Ectodermal cell (in vitro differentiated cells): ENCODE measurements around the gene PNPLA4.

Source experiments
- H3K27ac ChIP-seq: 2 replicates; pipeline ENCODE4 v1.7.0; 2013; ENCODE audit warnings: mild to moderate bottlenecking, low read depth, low read length; ENCODE audit not compliant: insufficient read depth, poor library complexity, severe bottlenecking
- H3K27me3 ChIP-seq: 2 replicates; pipeline ENCODE4 v1.7.0; 2013; ENCODE audit warnings: mild to moderate bottlenecking, low read length; ENCODE audit not compliant: insufficient read depth, control insufficient read depth, poor library complexity, severe bottlenecking
- H3K36me3 ChIP-seq: one replicate; pipeline ENCODE4 v1.7.0; 2013; ENCODE audit warnings: low read length; ENCODE audit not compliant: control insufficient read depth, insufficient read depth
- H3K4me1 ChIP-seq: one replicate; pipeline ENCODE4 v1.7.0; 2013; ENCODE audit warnings: low read length; ENCODE audit not compliant: control insufficient read depth, insufficient read depth
- H3K4me3 ChIP-seq: 2 replicates; pipeline ENCODE4 v1.7.0; 2013; ENCODE audit warnings: low read depth, low read length, control low read depth; ENCODE audit not compliant: insufficient read depth
- H3K9me3 ChIP-seq: 2 replicates; pipeline ENCODE4 v1.7.0; 2013; ENCODE audit warnings: mild to moderate bottlenecking, low read length, moderate library complexity; ENCODE audit not compliant: control insufficient read depth
- WGBS, 2 experiments: methylation state at CpG; one replicate each; pipeline ENCODE4 v1.1.7; 2013; ENCODE audit warnings: missing lambda C conversion rate in 2 of 2; 5-methylcytosine and 5-hydroxymethylcytosine counted together

The PNPLA4 gene

GRCh38 chrX:7941390-7942042, 14.3 kb upstream of the PNPLA4 start:
- H3K4me1 ChIP-seq = no peaks in the 10 kb centered on the region
- 50 to 54% methylated on average over 3 of the region's 3 CpGs for WGBS, 2 experiments

GRCh38 chrX:7934026-7934425, 6.8 kb upstream of the PNPLA4 start:
- no peaks in the 10 kb centered on the region for H3K9me3 ChIP-seq
- no peaks in the 10 kb centered on the region for H3K27me3 ChIP-seq
- no peak overlapping the region for H3K4me3 ChIP-seq
- H3K4me1 ChIP-seq = no peaks in the 10 kb centered on the region
- H3K27ac ChIP-seq = no peak overlapping the region
- 86 to 97% methylated on average over 1 to 2 of the region's 2 CpGs for WGBS, 2 experiments
- no peaks in the 10 kb centered on the region for H3K36me3 ChIP-seq

More at GRCh38 chrX:7941390-7942042, 14.3 kb upstream of the PNPLA4 start:
- Histone ChIP-seq H3K27ac (no peak overlapping the region), H3K4me3 (no peak overlapping the region), H3K27me3 (no peaks in the 10 kb centered on the region), H3K36me3 (no peaks in the 10 kb centered on the region), H3K9me3 (no peaks in the 10 kb centered on the region)

DNA sequence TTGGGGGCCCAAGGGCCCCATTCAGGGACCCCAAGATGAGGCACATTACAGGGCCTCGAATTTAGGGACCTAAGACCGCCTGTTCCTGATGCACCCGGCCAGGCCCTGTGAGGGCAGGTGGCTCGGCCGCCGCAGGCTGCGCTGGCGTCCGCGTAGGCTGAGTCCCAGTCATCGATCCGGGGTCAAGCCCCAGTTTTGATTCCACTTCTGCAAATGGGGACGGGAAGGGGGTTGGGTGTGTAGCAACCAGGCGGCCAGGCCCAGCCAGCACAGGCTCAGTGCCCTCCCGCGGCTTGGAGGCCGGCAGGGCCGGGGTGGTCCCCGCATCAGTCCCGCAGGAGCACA, 327 bp downstream of the PNPLA4 start:
- H3K9me3 ChIP-seq = no peaks in the 10 kb centered on the region
- peak overlapping the region; percentile 61 for H3K4me3 ChIP-seq
- H3K27ac ChIP-seq = no peak overlapping the region
- 9 to 13% methylated on average over 20 of the region's 20 CpGs for WGBS, 2 experiments
- no peaks in the 10 kb centered on the region for H3K27me3 ChIP-seq
- no peaks in the 10 kb centered on the region for H3K36me3 ChIP-seq
- no peaks in the 10 kb centered on the region for H3K4me1 ChIP-seq

GRCh38 chrX:7926501-7926900, 712 bp downstream of the PNPLA4 start:
- Histone ChIP-seq H3K36me3 (no peaks in the 10 kb centered on the region), H3K27me3 (no peaks in the 10 kb centered on the region), H3K9me3 (no peaks in the 10 kb centered on the region), H3K27ac (no peak overlapping the region), H3K4me1 (no peaks in the 10 kb centered on the region), H3K4me3 (peak overlapping the region; percentile 61)
- WGBS, 2 experiments = 95 to 97% methylated on average over 4 of the region's 5 CpGs

DNA sequence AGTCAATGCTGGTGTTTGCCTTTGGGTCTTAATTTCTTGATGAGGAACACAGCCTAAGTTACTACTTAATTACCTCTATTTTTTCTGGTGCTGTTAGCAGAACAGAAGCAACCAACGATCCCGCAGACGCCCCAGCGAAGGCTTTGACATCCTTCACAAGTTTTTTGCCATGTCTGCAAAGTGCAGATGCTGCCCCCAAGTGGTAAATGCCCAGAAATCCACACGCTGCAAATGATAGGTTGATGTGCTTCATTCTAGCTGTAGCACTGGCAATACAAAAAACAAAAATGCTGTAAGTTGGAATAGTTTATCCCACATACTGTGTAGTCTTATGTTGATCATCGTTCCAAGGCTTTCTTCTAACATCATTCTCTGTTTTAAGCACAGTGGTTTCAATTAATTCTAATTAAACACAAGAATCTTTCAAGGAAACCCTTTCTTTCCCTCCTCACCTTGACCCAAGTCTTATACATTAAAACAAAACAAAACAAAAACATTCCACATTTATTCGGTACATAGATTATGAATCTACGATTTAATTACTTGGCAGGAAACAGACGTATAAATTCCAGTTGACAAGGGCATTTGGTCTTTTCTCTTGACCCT, 1.2 kb downstream of the PNPLA4 start:
- no peak overlapping the region for H3K4me3 ChIP-seq
- H3K27ac ChIP-seq = no peak overlapping the region
- H3K9me3 ChIP-seq = no peaks in the 10 kb centered on the region
- no peaks in the 10 kb centered on the region for H3K4me1 ChIP-seq
- no peaks in the 10 kb centered on the region for H3K27me3 ChIP-seq
- no peaks in the 10 kb centered on the region for H3K36me3 ChIP-seq
- WGBS, 2 experiments = 33 to 35% methylated on average over 9 of the region's 9 CpGs

DNA sequence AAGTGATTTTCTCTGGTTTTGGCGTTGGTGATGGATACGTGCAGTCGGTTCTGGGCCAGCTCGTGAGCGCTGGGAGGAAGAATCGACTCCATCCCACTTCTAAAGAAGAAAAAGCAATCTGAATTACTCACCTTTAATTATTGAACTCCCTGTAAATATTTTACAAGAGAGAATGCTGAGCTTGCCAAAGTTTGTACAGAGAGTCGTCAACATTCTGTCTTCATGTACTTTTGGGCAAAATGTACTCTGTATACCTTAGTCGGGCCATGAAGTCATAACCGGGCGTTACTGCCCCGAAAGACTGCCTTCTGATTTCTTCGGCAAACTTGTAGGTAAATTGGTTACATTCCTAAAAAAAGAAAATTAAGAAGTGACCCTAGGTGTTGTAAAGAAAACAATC, 5.5 kb downstream of the PNPLA4 start:
- Histone ChIP-seq H3K4me1 (no peaks in the 10 kb centered on the region), H3K36me3 (no peaks in the 10 kb centered on the region), H3K4me3 (no peak overlapping the region), H3K9me3 (no peaks in the 10 kb centered on the region), H3K27ac (no peak overlapping the region), H3K27me3 (no peaks in the 10 kb centered on the region)
- WGBS, 2 experiments = 98% methylated on average over 7 to 8 of the region's 12 CpGs

DNA sequence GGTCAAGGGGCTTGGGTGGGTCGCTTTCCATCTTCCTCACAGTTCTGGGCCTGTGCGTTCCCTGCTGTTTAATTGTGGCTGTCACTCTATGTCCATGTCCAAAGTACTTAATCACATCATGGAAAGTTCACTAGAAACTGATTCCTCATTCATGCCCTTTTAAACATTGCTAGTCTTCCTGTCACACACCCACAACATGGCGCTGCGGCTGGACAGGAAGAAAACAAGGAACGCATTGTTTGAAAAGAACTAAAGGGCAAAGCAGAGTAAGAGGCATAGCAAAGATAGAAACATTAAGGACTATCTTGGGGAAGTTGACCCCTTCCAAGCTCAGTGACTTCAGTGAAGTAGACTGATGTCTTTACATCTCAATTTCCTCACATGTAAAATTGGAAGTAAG, 18.4 kb downstream of the PNPLA4 start:
- Histone ChIP-seq H3K4me3 (no peak overlapping the region), H3K9me3 (no peaks in the 10 kb centered on the region), H3K27me3 (no peaks in the 10 kb centered on the region), H3K36me3 (no peaks in the 10 kb centered on the region), H3K27ac (no peak overlapping the region), H3K4me1 (no peaks in the 10 kb centered on the region)
- WGBS, 2 experiments = 87 to 95% methylated on average over 3 to 5 of the region's 5 CpGs

GRCh38 chrX:7904562-7904961, 22.7 kb downstream of the PNPLA4 start:
- Histone ChIP-seq H3K9me3 (no peaks in the 10 kb centered on the region), H3K27ac (no peak overlapping the region), H3K4me3 (no peak overlapping the region), H3K27me3 (no peaks in the 10 kb centered on the region), H3K36me3 (peaks cover 5% of the 10 kb centered on the region), H3K4me1 (no peaks in the 10 kb centered on the region)
- 90 to 100% methylated on average over 2 to 3 of the region's 3 CpGs for WGBS, 2 experiments

GRCh38 chrX:7891928-7892327, 35.3 kb downstream of the PNPLA4 start:
- 92 to 94% methylated on average over 9 of the region's 9 CpGs for WGBS, 2 experiments

GRCh38 chrX:7889680-7890079, 37.5 kb downstream of the PNPLA4 start:
- Histone ChIP-seq H3K4me3 (no peak overlapping the region), H3K27me3 (no peaks in the 10 kb centered on the region), H3K4me1 (no peaks in the 10 kb centered on the region), H3K9me3 (no peaks in the 10 kb centered on the region), H3K36me3 (no peaks in the 10 kb centered on the region), H3K27ac (no peak overlapping the region)
- no CpG with 5 or more reads among the region's 2 CpGs for WGBS, 2 experiments

More at GRCh38 chrX:7891928-7892327, 35.3 kb downstream of the PNPLA4 start:
- Histone ChIP-seq H3K36me3 (no peaks in the 10 kb centered on the region), H3K9me3 (no peaks in the 10 kb centered on the region), H3K4me3 (no peak overlapping the region), H3K27ac (no peak overlapping the region), H3K4me1 (no peaks in the 10 kb centered on the region), H3K27me3 (no peaks in the 10 kb centered on the region)
